GM21390 (cell line): ENCODE measurements around the gene COMP.

Source experiments
- ATAC-seq: cut with Tn5 transposase; IDR thresholded peaks from one replicate; pipeline ENCODE4 v1.9.1; 2021; ENCODE audit not compliant: unreplicated experiment

COMP gene

GRCh38 chr19:18770663-18771327, 20.3 kb downstream of the COMP start:
- no peak for ATAC-seq

- no peak for ATAC-seq
These were observed 21.0 kb downstream of the COMP start for GRCh38 chr19:18769989-18770528.

GRCh38 chr19:18768997-18769891, 21.9 kb downstream of the COMP start:
- no peak for ATAC-seq

- ATAC-seq = no peak
These were observed 22.9 kb downstream of the COMP start for GRCh38 chr19:18768046-18768771.

GRCh38 chr19:18765224-18765623, 25.9 kb downstream of the COMP start:
- ATAC-seq = no peak

GRCh38 chr19:18764591-18765051, 26.5 kb downstream of the COMP start:
- no peak for ATAC-seq

GRCh38 chr19:18763674-18764590, 27.2 kb downstream of the COMP start:
- no peak for ATAC-seq

- no peak for ATAC-seq
These were observed 28.7 kb downstream of the COMP start for GRCh38 chr19:18762125-18763023.

- no peak for ATAC-seq
These were observed 29.5 kb downstream of the COMP start for GRCh38 chr19:18761531-18762110.

GRCh38 chr19:18760440-18761383, 30.4 kb downstream of the COMP start:
- no peak for ATAC-seq

- no peak for ATAC-seq
These were observed 31.1 kb downstream of the COMP start for GRCh38 chr19:18759995-18760426.

- no peak for ATAC-seq
These were observed 31.7 kb downstream of the COMP start for GRCh38 chr19:18759304-18759994.

GRCh38 chr19:18756896-18757295, 34.2 kb downstream of the COMP start:
- no peak for ATAC-seq

GRCh38 chr19:18754501-18754900, 36.6 kb downstream of the COMP start:
- no peak for ATAC-seq

- ATAC-seq = no peak
These were observed 39.5 kb downstream of the COMP start for GRCh38 chr19:18751571-18751970.

- no peak for ATAC-seq
These were observed 40.7 kb downstream of the COMP start for GRCh38 chr19:18750295-18750970.
